Measurements from ENCODE around the gene UBE2D2.

UBE2D2 gene

GRCh38 chr5:139663207-139664085 is 102.3 kb downstream of the UBE2D2 start:
- no peak for DNase-seq

- DNase-seq: no peak
These were observed 103.1 kb downstream of the UBE2D2 start for GRCh38 chr5:139664086-139664693.

GRCh38 chr5:139664727-139665351 is 103.7 kb downstream of the UBE2D2 start:
- no peak for DNase-seq

- DNase-seq: no peak
These were observed 104.5 kb downstream of the UBE2D2 start for GRCh38 chr5:139665626-139666025.

GRCh38 chr5:139666551-139666950 is 105.4 kb downstream of the UBE2D2 start:
- DNase-seq: no peak

- peak; percentile 77 for DNase-seq
These were observed 106.0 kb downstream of the UBE2D2 start for GRCh38 chr5:139667001-139667729.

- no peak for DNase-seq
These were observed 106.6 kb downstream of the UBE2D2 start for GRCh38 chr5:139667730-139668063.

GRCh38 chr5:139668064-139668880 is 107.1 kb downstream of the UBE2D2 start:
- DNase-seq: peak; percentile 86

- no peak for DNase-seq
These were observed 108.0 kb downstream of the UBE2D2 start for GRCh38 chr5:139668924-139669661.

GRCh38 chr5:139669662-139670368 is 108.7 kb downstream of the UBE2D2 start:
- no peak for DNase-seq

- no peak for DNase-seq
These were observed 109.4 kb downstream of the UBE2D2 start for GRCh38 chr5:139670369-139671095.

GRCh38 chr5:139671096-139671841 is 110.1 kb downstream of the UBE2D2 start:
- DNase-seq: peak; percentile 75

GRCh38 chr5:139675213-139675612 is 114.1 kb downstream of the UBE2D2 start:
- DNase-seq: no peak

GRCh38 chr5:139675825-139676224 is 114.7 kb downstream of the UBE2D2 start:
- DNase-seq: no peak

- DNase-seq: no peak
These were observed 115.3 kb downstream of the UBE2D2 start for GRCh38 chr5:139676406-139676805.

- DNase-seq: no peak
These were observed 116.0 kb downstream of the UBE2D2 start for GRCh38 chr5:139676951-139677735.
